Panc1 (cell line): Measurements from ENCODE around the gene DIAPH3.

Experiments
- CTCF ChIP-seq: fragments of 450-650 bp; IDR thresholded peaks from 2 replicates; pipeline ENCODE4 v1.5.1; 2017; ENCODE audit warnings: mild to moderate bottlenecking
- POLR2AphosphoS5 ChIP-seq: IDR thresholded peaks from 2 replicates; pipeline ENCODE4 v1.6.1; 2012; ENCODE audit warnings: mild to moderate bottlenecking, low read depth, low read length, moderate library complexity
- REST ChIP-seq, 2 experiments: IDR thresholded peaks; 2 replicates each; pipeline ENCODE4 v1.6.1; 2011 to 2012; ENCODE audit warnings: low read depth in 2 of 2, control low read depth in 1 of 2, low read length in 1 of 2, mild to moderate bottlenecking in 1 of 2, moderate library complexity in 1 of 2; ENCODE audit not compliant: insufficient read depth in 1 of 2
- SIN3A ChIP-seq: IDR thresholded peaks from 2 replicates; pipeline ENCODE4 v1.6.1; 2012; ENCODE audit warnings: low read depth, mild to moderate bottlenecking, low read length, moderate library complexity, borderline replicate concordance; ENCODE audit not compliant: insufficient read depth
- TCF7L2 ChIP-seq: IDR thresholded peaks from 2 replicates; pipeline ENCODE4 v1.6.1; 2011; ENCODE audit warnings: mild to moderate bottlenecking, low read depth, low read length, inconsistent platforms

- TF ChIP-seq REST (IDR thresholded peaks at IDR 0.05; ENCODE audit: insufficient read depth in 1 of 2, low read depth in 2 of 2, low read length in 1 of 2) (no peak), CTCF (no peak), POLR2AphosphoS5 (no peak), SIN3A (no peak), TCF7L2 (no peak)
Measured at GRCh38 chr13:60044321-60044720, 119.4 kb downstream of the DIAPH3 start.
